Lower leg skin (tissue), 3 donors: ENCODE results near the gene MYO5A.

Experiments
- CTCF ChIP-seq, 3 donors: fragments of 450-650 bp; IDR thresholded peaks; one replicate each; pipeline ENCODE4 v1.5.1; 2016; ENCODE audit warnings: antibody characterized with exemption in 3 of 3, mild to moderate bottlenecking in 3 of 3, moderate library complexity in 2 of 3
- POLR2A ChIP-seq, 2 donors: fragments of 450-650 bp; IDR thresholded peaks; one replicate each; pipeline ENCODE4 v1.6.1; 2016 to 2017; ENCODE audit warnings: antibody characterized with exemption in 2 of 2, mild to moderate bottlenecking in 1 of 2, moderate library complexity in 1 of 2

GRCh38 chr15:52445954-52446353, 82.7 kb downstream of the MYO5A start:
- TF ChIP-seq CTCF (IDR thresholded peaks at IDR 0.05) (no peak), POLR2A (IDR thresholded peaks at IDR 0.05) (no peak)
